HepG2 (cell line): ENCODE measurements around the gene TMEM185B. TPM values are rescaled to one million over a fixed set of nuclear protein-coding genes. Genes with fewer than 3 reads are reported as not detected.

Experiments used
- ATAC-seq: fragments of 200-7000 bp; cut with Tn5 transposase; 3 replicates; pipeline ENCODE4 v1.9.1; 2020; ENCODE audit warnings: mild to moderate bottlenecking, moderate library complexity
- BruUV-seq: library from RNA; stranded (reverse); fragments of 400-500 nt; replicated peaks from 2 replicates; lab custom pipeline; 2021; lab: Mats Ljungman, UMichigan
- CTCF ChIA-PET: fragments of 300-600 bp; formaldehyde crosslinking; extraction: SDS; loops from one replicate; lab custom pipeline; 2021; ENCODE audit warnings: low total read pairs, inconsistent platforms, low intra/inter-chr PET ratio; lab: Yijun Ruan, JAX
- POLR2A ChIA-PET: fragments of 350-600 bp; sonication (Branson Sonifier 250); formaldehyde crosslinking; loops from one replicate; lab custom pipeline; 2020; ENCODE audit warnings: antibody characterized with exemption, inconsistent platforms; lab: Yijun Ruan, JAX
- DNase-seq: peaks from one replicate; pipeline ENCODE4 v3.0.0-alpha.2; 2015; ENCODE audit warnings: low spot score
- FAIRE-seq: peaks from 3 replicates; lab custom pipeline; 2011; peaks lifted over from hg19 to GRCh38; lab: Jason Lieb, UNC
- H2AFZ ChIP-seq: one replicate; pipeline ENCODE4 v1.6.1; 2011; ENCODE audit warnings: low read length, inconsistent platforms
- H3K27ac ChIP-seq: fragments of 300-600 bp; 3 replicates; pipeline ENCODE4 v1.8.0; 2011; ENCODE audit warnings: mixed run types, mild to moderate bottlenecking, mixed read lengths, low read length, inconsistent platforms; ENCODE audit not compliant: insufficient read depth; ENCODE audit errors: extremely low read length
- H3K27me3 ChIP-seq, 2 experiments: fragments of 200-600 bp in 1 of 2; 2 replicates in 1 of 2; 3 replicates in 1 of 2; pipeline versions ENCODE4 v1.6.0 to v1.8.0; 2011; ENCODE audit warnings: low read length in 2 of 2, mild to moderate bottlenecking in 2 of 2, moderate library complexity in 2 of 2, inconsistent platforms in 1 of 2; ENCODE audit not compliant: insufficient read depth in 2 of 2, control insufficient read depth in 1 of 2
- H3K36me3 ChIP-seq, 2 experiments: fragments of 200-600 bp in 1 of 2; replicated peaks in 1 of 2; 2 replicates in 1 of 2; 3 replicates in 1 of 2; pipeline versions ENCODE4 v1.5.1 to v1.8.0; 2011; ENCODE audit warnings: low read length in 2 of 2, inconsistent platforms in 1 of 2; ENCODE audit not compliant: insufficient read depth in 2 of 2, control insufficient read depth in 1 of 2
- H3K4me1 ChIP-seq: 2 replicates; pipeline ENCODE4 v1.5.1; 2012; ENCODE audit warnings: low read length, inconsistent platforms; ENCODE audit not compliant: insufficient read depth
- H3K4me2 ChIP-seq: 2 replicates; pipeline ENCODE4 v1.6.0; 2011; ENCODE audit warnings: low read depth, low read length, inconsistent platforms
- H3K4me3 ChIP-seq, 3 experiments: fragments of 200-600 bp in 1 of 3; sonication (generic), shearing (Covaris generic) in 1 of 3; replicated peaks in 1 of 3; 2 replicates each; pipeline ENCODE4 v1.5.1; 2011 to 2016; ENCODE audit warnings: low read length in 3 of 3, inconsistent platforms in 2 of 3, low read depth in 2 of 3, mild to moderate bottlenecking in 2 of 3, control low read depth in 1 of 3, mixed read lengths in 1 of 3; ENCODE audit not compliant: insufficient read depth in 1 of 3
- H3K79me2 ChIP-seq: one replicate; pipeline ENCODE4 v1.6.1; 2011; ENCODE audit warnings: low read length, inconsistent platforms; ENCODE audit not compliant: insufficient read depth
- H3K9ac ChIP-seq: 2 replicates; pipeline ENCODE4 v1.6.0; 2011; ENCODE audit warnings: mild to moderate bottlenecking, low read depth, low read length, inconsistent platforms; ENCODE audit not compliant: insufficient read depth
- H3K9me3 ChIP-seq: 2 replicates; pipeline ENCODE4 v1.5.1; 2012; ENCODE audit warnings: mild to moderate bottlenecking, low read length
- H4K20me1 ChIP-seq: 2 replicates; pipeline ENCODE4 v1.6.0; 2011; ENCODE audit warnings: inconsistent platforms, mild to moderate bottlenecking, low read length, moderate library complexity; ENCODE audit not compliant: insufficient read depth
- EHMT2 ChIP-seq: fragments of 200-600 bp; sonication (generic); IDR thresholded peaks from 2 replicates; pipeline ENCODE4 v1.7.0; 2017; ENCODE audit warnings: antibody characterized with exemption, low read depth, low read length, borderline replicate concordance
- ELK4 ChIP-seq: sonication (generic); formaldehyde crosslinking; IDR thresholded peaks from 2 replicates; pipeline ENCODE4 v1.9.0; 2021; ENCODE audit warnings: missing genetic modification reagents, borderline replicate concordance
- GTF3A ChIP-seq: sonication (generic); formaldehyde crosslinking; conservative IDR thresholded peaks from 2 replicates; pipeline ENCODE4 v1.4.0; 2020; ENCODE audit warnings: mild to moderate bottlenecking, missing genetic modification reagents
- PITX1 ChIP-seq: sonication (generic); formaldehyde crosslinking; IDR thresholded peaks from 2 replicates; pipeline ENCODE4 v1.5.1; 2020; ENCODE audit warnings: mild to moderate bottlenecking, missing genetic modification reagents
- RBFOX2 ChIP-seq: fragments of 200-400 bp; formaldehyde crosslinking; IDR thresholded peaks from 2 replicates; pipeline ENCODE4 v1.6.1; 2017; ENCODE audit warnings: low read depth, mild to moderate bottlenecking, low read length
- STAG1 ChIP-seq: sonication (generic); formaldehyde crosslinking; IDR thresholded peaks from 2 replicates; pipeline ENCODE4 v1.4.0; 2020; ENCODE audit warnings: missing genetic modification reagents
- ZNF563 ChIP-seq: sonication (generic); formaldehyde crosslinking; IDR thresholded peaks from 2 replicates; pipeline ENCODE4 v1.8.0; 2022; ENCODE audit warnings: mild to moderate bottlenecking, moderate library complexity, missing genetic modification reagents
- WGBS: methylation state at CpG from one replicate; pipeline ENCODE4 v1.1.6; 2017; ENCODE audit warnings: low lambda C conversion rate; 5-methylcytosine and 5-hydroxymethylcytosine counted together
- in situ Hi-C: cut with HindIII; loops from 2 replicates; pipeline ENCODE4 v1.10.0; 2017; ENCODE audit warnings: low pct_unique_long_range_greater_than_20kb; ENCODE audit not compliant: extremely low pct_ligation_motif_present
- intact Hi-C: fragments of 100-400 bp; cut with micrococcal nuclease; formaldehyde crosslinking; loops from one replicate; pipeline ENCODE4 v1.10.0; 2022; ENCODE audit not compliant: unreplicated experiment
- polyA plus RNA-seq, 8 experiments: library from polyadenylated mRNA; depleted of rRNA in 3 of 8; stranded (reverse) in 7 of 8; unstranded in 1 of 8; fragments of >200 nt; fragmentation: Illumina TruSeq in 4 of 8; extraction: Trizol in 4 of 8; gene quantifications; 2 replicates each; pipeline versions ENCODE4 v1.2.1 to v1.2.3, GENCODE V29; 2011 to 2016; ENCODE audit warnings: low read depth in 4 of 8, missing spikeins in 1 of 8, mixed read lengths in 1 of 8; ENCODE audit not compliant: insufficient read depth in 1 of 8
- total RNA-seq, 5 experiments: library from RNA; depleted of rRNA; stranded (reverse); fragments of >200 nt; fragmentation: Illumina TruSeq; extraction: Trizol; gene quantifications; 2 replicates each; pipeline ENCODE4 v1.2.3, GENCODE V29; 2016; ENCODE audit warnings: low read depth in 1 of 5

Gene TMEM185B
- total and polyA plus RNA-seq, 2 of the 13 experiments (the other 11 are each of a cell fraction or from before 2014, with no cell fraction given), result 5.6 to 7.0 TPM

DNA sequence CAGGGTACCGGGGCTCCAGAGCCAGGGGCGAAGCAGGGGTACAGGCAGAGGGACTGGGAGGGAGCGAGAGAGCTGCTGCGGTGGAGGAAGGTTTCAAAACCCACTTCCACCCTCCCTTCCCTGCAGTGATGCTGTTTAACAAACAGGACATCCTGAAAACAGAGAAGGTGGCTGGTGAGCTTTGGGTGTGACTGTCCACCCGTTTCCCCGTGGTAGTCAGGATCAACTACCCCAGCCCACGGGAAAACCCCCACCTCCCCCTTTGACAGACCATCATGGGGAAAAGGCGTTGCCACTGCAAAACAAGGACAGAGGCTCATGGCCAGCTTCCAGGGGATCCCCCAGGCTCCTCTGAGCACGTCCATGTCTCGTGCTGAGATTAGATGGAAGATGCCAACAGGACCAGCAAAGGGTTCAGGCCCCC lies 12.9 kb downstream of the TMEM185B start:
- no peak overlapping the region for H2AFZ ChIP-seq
- ChIA-PET POLR2A (no interaction called here), CTCF (no interaction called here)
- H3K79me2 ChIP-seq, result no peaks in the 10 kb centered on the region
- H3K4me1 ChIP-seq, result peaks cover 6% of the 10 kb centered on the region; the same call in 1 of the 2 replicates
- no peak overlapping the region for H3K4me2 ChIP-seq
- BruUV-seq, result no TSS peak
- H3K4me3 ChIP-seq, result no peak overlapping the region; a peak in 1 of 6 replicates
- no peaks in the 10 kb centered on the region for H4K20me1 ChIP-seq
- H3K27me3 ChIP-seq, result peaks cover 2 to 13% of the 10 kb centered on the region in 2 experiments; a peak in 3 of 5 replicates
- H3K36me3 ChIP-seq, result no peaks in the 10 kb centered on the region
- intact Hi-C loops (no loop called here), in situ Hi-C loops (no loop called here)
- no peak for DNase-seq
- no peaks in the 10 kb centered on the region for H3K9me3 ChIP-seq
- H3K9ac ChIP-seq, result no peak overlapping the region
- no peak for ATAC-seq
- no peak overlapping the region for H3K27ac ChIP-seq
- TF ChIP-seq PITX1 (CRISPR knock-in tag) (no peak), ELK4 (CRISPR knock-in tag) (no peak), STAG1 (no peak), EHMT2 (no peak), GTF3A (no peak), RBFOX2 (no peak), ZNF563 (CRISPR knock-in tag) (no peak)
- no peak for FAIRE-seq
- 28% methylated on average over 10 of the region's 10 CpGs for WGBS
